NCI-H345 treated with DMSO at 0.1 percent for 48 hours (cell line): ENCODE results near the gene ROR2.

Experiments used
- DNase-seq: peaks from one replicate; lab custom pipeline; 2025; ENCODE audit not compliant: unreplicated experiment; lab: John Stamatoyannopoulos, UW

The ROR2 gene

GRCh38 chr9:91753711-91754110, 196.3 kb downstream of the ROR2 start:
- DNase-seq: no peak

- DNase-seq: no peak
Observed at GRCh38 chr9:91751922-91752321, 198.1 kb downstream of the ROR2 start.

- no peak for DNase-seq
Observed at GRCh38 chr9:91750343-91750742, 199.7 kb downstream of the ROR2 start.

GRCh38 chr9:91746904-91747303, 203.1 kb downstream of the ROR2 start:
- no peak for DNase-seq

- DNase-seq: no peak
Observed at GRCh38 chr9:91746357-91746756, 203.7 kb downstream of the ROR2 start.

GRCh38 chr9:91744114-91744513, 205.9 kb downstream of the ROR2 start:
- DNase-seq: no peak

- DNase-seq: no peak
Observed at GRCh38 chr9:91741522-91741921, 208.5 kb downstream of the ROR2 start.

- no peak for DNase-seq
Observed at GRCh38 chr9:91740701-91741100, 209.3 kb downstream of the ROR2 start.

- no peak for DNase-seq
Observed at GRCh38 chr9:91736898-91737601, 213.0 kb downstream of the ROR2 start.

GRCh38 chr9:91736311-91736710, 213.7 kb downstream of the ROR2 start:
- no peak for DNase-seq

GRCh38 chr9:91735049-91735448, 215.0 kb downstream of the ROR2 start:
- DNase-seq: no peak

GRCh38 chr9:91734371-91734981, 215.6 kb downstream of the ROR2 start:
- DNase-seq: no peak

GRCh38 chr9:91733006-91733624, 216.9 kb downstream of the ROR2 start:
- no peak for DNase-seq

GRCh38 chr9:91732187-91733005, 217.6 kb downstream of the ROR2 start:
- DNase-seq: no peak

- DNase-seq: no peak
Observed at GRCh38 chr9:91730806-91731205, 219.2 kb downstream of the ROR2 start.

- DNase-seq: no peak
Observed at GRCh38 chr9:91729558-91729842, 220.5 kb downstream of the ROR2 start.

GRCh38 chr9:91727972-91728371, 222.1 kb downstream of the ROR2 start:
- DNase-seq: no peak

- no peak for DNase-seq
Observed at GRCh38 chr9:91727316-91727861, 222.6 kb downstream of the ROR2 start.

- DNase-seq: no peak
Observed at GRCh38 chr9:91726406-91727100, 223.5 kb downstream of the ROR2 start.

GRCh38 chr9:91725651-91726050, 224.4 kb downstream of the ROR2 start:
- no peak for DNase-seq
